Epithelial cell of umbilical artery (primary cell): ENCODE data around the gene NXF3. TPM values are rescaled to one million over a fixed set of nuclear protein-coding genes. Genes with fewer than 3 reads are reported as not detected.

Experiments used
- total RNA-seq: library from RNA; depleted of rRNA; stranded (reverse); fragments of >200 nt; gene quantifications from 2 replicates; pipeline ENCODE4 v1.2.3, GENCODE V29; 2014

Gene NXF3, protein sequence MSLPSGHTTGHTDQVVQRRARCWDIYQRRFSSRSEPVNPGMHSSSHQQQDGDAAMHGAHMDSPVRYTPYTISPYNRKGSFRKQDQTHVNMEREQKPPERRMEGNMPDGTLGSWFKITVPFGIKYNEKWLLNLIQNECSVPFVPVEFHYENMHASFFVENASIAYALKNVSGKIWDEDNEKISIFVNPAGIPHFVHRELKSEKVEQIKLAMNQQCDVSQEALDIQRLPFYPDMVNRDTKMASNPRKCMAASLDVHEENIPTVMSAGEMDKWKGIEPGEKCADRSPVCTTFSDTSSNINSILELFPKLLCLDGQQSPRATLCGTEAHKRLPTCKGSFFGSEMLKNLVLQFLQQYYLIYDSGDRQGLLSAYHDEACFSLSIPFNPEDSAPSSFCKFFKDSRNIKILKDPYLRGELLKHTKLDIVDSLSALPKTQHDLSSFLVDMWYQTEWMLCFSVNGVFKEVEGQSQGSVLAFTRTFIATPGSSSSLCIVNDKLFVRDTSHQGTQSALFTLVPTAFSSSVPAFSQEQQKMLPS
- total RNA-seq: not detected in 2 replicates

DNA sequence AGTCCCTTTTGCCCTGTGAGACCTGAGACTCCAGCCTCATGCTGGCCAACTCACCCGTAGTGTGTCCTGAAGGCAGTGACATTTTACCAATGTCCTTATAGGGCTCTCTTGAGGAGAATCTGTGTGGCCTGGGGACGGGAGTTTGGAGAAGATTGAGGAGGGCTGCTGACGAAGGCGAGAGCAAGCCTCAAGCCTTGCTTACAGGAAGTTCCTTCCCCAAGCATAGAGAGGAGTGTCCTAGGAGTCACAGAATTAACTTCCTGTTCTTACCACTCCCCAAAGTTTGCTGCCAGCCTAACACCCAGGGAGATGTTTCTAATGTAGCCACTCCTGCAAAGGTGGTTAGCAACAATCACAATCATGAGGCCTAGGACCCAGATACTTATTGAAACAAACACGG is at the start of gene NXF3:
TSS of gene NXF3 (minus strand) at position 202 of the 400 bp plus-strand sequence. CDS start at position 82, 120 bp downstream.

DNA sequence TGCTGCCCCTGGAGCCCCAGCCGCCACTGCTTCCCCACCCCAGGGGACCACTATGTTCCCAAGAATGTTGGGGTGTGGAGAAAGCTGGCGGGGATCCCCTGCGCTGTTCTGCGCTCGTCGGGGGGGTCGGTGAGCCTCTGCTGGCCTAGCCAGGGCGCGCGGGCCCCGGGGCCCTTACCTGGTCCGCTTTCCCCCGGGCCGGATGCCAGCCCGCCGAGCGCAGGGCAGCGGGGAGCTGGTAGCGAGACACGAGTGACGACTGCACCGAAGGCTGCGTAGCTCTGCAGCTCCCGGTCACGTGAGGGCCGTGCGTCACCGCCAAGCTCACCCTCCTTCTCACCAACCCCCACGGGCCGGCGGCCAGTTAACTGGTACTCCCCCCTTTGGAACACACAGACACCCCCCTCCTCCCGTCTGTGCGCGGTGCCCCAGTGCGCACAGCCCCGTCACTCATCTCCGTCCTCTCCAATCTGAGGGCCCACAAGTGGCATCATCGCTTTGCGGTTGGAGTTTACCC is 29.0 kb downstream of the NXF3 start, which contains the start of gene BEX1:
TSS of gene BEX1 (minus strand) at position 254 of the 517 bp plus-strand sequence. CDS start 897 bp downstream, outside the sequence.

Other genes with a start within 250 kb of the NXF3 start
- 0.32 and 0.61 TPM in 2 replicates for gene RAB40AL, start 155.9 kb downstream of the NXF3 start, total RNA-seq
- gene BEX1, start 29.0 kb downstream of the NXF3 start, total RNA-seq: 0.32 TPM in 1 of 2 replicates, not detected in the other
- gene BEX4, start 122.0 kb upstream of the NXF3 start, total RNA-seq: 29.9 and 33.4 TPM in 2 replicates
- gene TCEAL8, start 162.0 kb upstream of the NXF3 start, total RNA-seq: 102 and 106 TPM in 2 replicates
- not detected in 2 replicates for gene TCEAL5, start 183.6 kb upstream of the NXF3 start, total RNA-seq
- gene BEX2, start 217.8 kb upstream of the NXF3 start, total RNA-seq: 1.5 TPM in 1 of 2 replicates, not detected in the other
- gene TCEAL7, start 237.1 kb upstream of the NXF3 start, total RNA-seq: 5.5 and 18.4 TPM in 2 replicates